Tibial nerve (tissue), 4 donors: ENCODE measurements around the gene RAMP1. TPM values are rescaled to one million over a fixed set of nuclear protein-coding genes. Genes with fewer than 3 reads are reported as not detected.
A peak's percentile ranks its signal among the peaks of the same experiment; 100 is the strongest.

Experiments used
- DNase-seq, 2 donors: peaks; one replicate each; pipeline ENCODE4 v3.0.0-alpha.2; 2019; ENCODE audit warnings: low spot score in 2 of 2
- H3K27ac ChIP-seq, 4 donors: fragments of 200-600 bp; sonication (generic) in 3 of 4; one replicate each; pipeline ENCODE4 v1.5.1; 2017 to 2019; ENCODE audit warnings: mild to moderate bottlenecking in 1 of 4
- H3K27me3 ChIP-seq, 2 donors: fragments of 200-600 bp; sonication (generic) in 1 of 2; one replicate each; pipeline versions ENCODE4 v1.5.1 to v1.6.0; 2017 to 2019
- H3K36me3 ChIP-seq, 3 donors: fragments of 200-600 bp; sonication (generic); one replicate each; pipeline ENCODE4 v1.5.1; 2018 to 2019
- H3K4me1 ChIP-seq, 4 donors: fragments of 200-600 bp; sonication (generic) in 3 of 4; one replicate each; pipeline ENCODE4 v1.5.1; 2017 to 2019
- H3K4me3 ChIP-seq, 4 donors: fragments of 200-600 bp; sonication (generic) in 3 of 4; one replicate each; pipeline ENCODE4 v1.5.1; 2017 to 2019; ENCODE audit warnings: mild to moderate bottlenecking in 1 of 4, moderate library complexity in 1 of 4
- H3K9me3 ChIP-seq, 4 donors: fragments of 200-600 bp; sonication (generic) in 3 of 4; one replicate each; pipeline ENCODE4 v1.5.1; 2017 to 2019
- CTCF ChIP-seq, 5 experiments: fragments of 200-600 bp in 3 of 5; fragments of 450-650 bp in 2 of 5; sonication (generic) in 3 of 5; IDR thresholded peaks; one replicate each; pipeline ENCODE4 v1.5.1; 2016 to 2019; ENCODE audit warnings: antibody characterized with exemption in 5 of 5, mild to moderate bottlenecking in 3 of 5, moderate library complexity in 2 of 5
- EP300 ChIP-seq, 2 donors: sonication (generic); formaldehyde crosslinking; IDR thresholded peaks; one replicate each; pipeline ENCODE4 v1.6.1; 2017; ENCODE audit warnings: antibody characterized with exemption in 2 of 2, mild to moderate bottlenecking in 1 of 2
- POLR2A ChIP-seq, 2 donors: fragments of 450-650 bp; IDR thresholded peaks; one replicate each; pipeline ENCODE4 v1.6.1; 2017; ENCODE audit warnings: antibody characterized with exemption in 2 of 2, mild to moderate bottlenecking in 2 of 2, moderate library complexity in 2 of 2
- WGBS, 2 donors: methylation state at CpG; one replicate each; pipeline ENCODE4 v1.1.5; 2018; 5-methylcytosine and 5-hydroxymethylcytosine counted together
- total RNA-seq, 4 donors: library from RNA; depleted of rRNA; stranded (reverse); fragments of >200 nt; gene quantifications; one replicate each; pipeline ENCODE4 v1.1.0, GENCODE V29; 2016

RAMP1 gene
- total RNA-seq: 100 to 1,000 TPM in 1 of 4 donors, 10 to 100 TPM in 3; 60.6 to 105 (median 76.2) TPM

- DNase-seq: no peak
- 6 to 20% methylated on average over 18 to 37 of the region's 79 CpGs for whole genome bisulfite sequencing, 2 donors
- Histone ChIP-seq H3K4me1 (peaks cover 0 to 24% (median 15%) of the 10 kb centered on the region in 4 donors), H3K9me3 (no peaks in the 10 kb centered on the region), H3K36me3 (no peaks in the 10 kb centered on the region), H3K27me3 (peaks cover 0 to 25% of the 10 kb centered on the region in 2 donors), H3K27ac (peak within 1 kb of the TSS; percentile 5 to 86 (median 64)), H3K4me3 (peak within 1 kb of the TSS; percentile 34 to 67 (median 46))
- TF ChIP-seq CTCF (IDR thresholded peaks at IDR 0.05) (no peak), EP300 (IDR thresholded peaks at IDR 0.05) (no peak), POLR2A (IDR thresholded peaks at IDR 0.05) (peak in 1 of 2 donors; percentile 9)
These were observed at the start of gene RAMP1 for GRCh38 chr2:237859533-237860272. Gene RAMP1 (plus strand): TSS chr2:237859623. CDS start chr2:237859676, 53 bp downstream.

DNA sequence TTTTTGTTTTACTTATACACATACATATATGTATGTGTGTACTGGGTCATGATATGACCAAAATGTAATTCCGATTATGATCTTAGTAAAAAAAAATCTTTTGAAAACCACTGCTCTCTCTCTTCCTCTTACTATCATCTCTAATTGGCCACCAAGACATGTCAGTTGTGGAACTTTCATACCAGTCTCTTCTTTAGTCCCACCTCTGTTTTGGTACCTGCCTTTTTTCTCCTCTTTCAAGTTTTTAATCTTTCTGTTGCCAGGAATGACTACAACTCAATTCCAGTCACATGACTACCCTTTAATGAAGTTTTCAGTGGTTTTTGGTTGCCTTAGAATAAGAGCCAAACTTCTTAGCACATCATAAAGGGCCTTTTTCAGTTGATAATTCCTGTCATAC is 43.8 kb upstream of the RAMP1 start:
- no peak overlapping the region for H3K4me3 ChIP-seq
- H3K9me3 ChIP-seq: no peaks in the 10 kb centered on the region
- H3K4me1 ChIP-seq: no peaks in the 10 kb centered on the region
- no peaks in the 10 kb centered on the region for H3K36me3 ChIP-seq
- TF ChIP-seq EP300 (IDR thresholded peaks at IDR 0.05) (no peak), CTCF (IDR thresholded peaks at IDR 0.05) (no peak), POLR2A (IDR thresholded peaks at IDR 0.05) (no peak)
- WGBS, 2 donors: 82 to 91% methylated on average over 1 of the region's 1 CpG
- no peak overlapping the region for H3K27ac ChIP-seq
- no peaks in the 10 kb centered on the region for H3K27me3 ChIP-seq
- no peak for DNase-seq

DNA sequence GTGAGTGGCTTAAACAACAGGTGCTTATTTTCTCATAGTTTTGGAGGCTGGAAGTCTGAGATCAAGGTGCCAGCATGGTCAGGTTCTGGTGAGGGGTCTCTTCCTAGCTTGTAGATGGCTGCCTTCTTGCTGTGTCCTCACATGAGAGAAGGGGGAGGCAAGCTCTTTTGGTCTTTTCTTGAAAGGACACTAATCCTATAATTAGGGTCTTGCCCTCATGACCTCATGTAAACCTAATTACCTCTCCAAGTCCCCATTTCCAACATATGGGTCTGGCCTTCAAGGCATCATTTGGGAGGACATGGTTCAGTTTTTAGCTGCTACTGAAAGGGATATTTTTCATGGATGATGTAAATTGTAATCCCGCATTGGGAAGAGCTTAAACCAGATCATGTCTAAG is 42.9 kb upstream of the RAMP1 start:
- Histone ChIP-seq H3K4me3 (no peak overlapping the region), H3K27me3 (no peaks in the 10 kb centered on the region), H3K9me3 (no peaks in the 10 kb centered on the region), H3K4me1 (no peaks in the 10 kb centered on the region), H3K36me3 (no peaks in the 10 kb centered on the region), H3K27ac (no peak overlapping the region)
- DNase-seq: no peak
- 96 to 100% methylated on average over 1 of the region's 1 CpG for whole genome bisulfite sequencing, 2 donors
- no peak for TF ChIP-seq EP300 (IDR thresholded peaks at IDR 0.05)
- no peak for TF ChIP-seq CTCF (IDR thresholded peaks at IDR 0.05)
- TF ChIP-seq POLR2A (IDR thresholded peaks at IDR 0.05): no peak

DNA sequence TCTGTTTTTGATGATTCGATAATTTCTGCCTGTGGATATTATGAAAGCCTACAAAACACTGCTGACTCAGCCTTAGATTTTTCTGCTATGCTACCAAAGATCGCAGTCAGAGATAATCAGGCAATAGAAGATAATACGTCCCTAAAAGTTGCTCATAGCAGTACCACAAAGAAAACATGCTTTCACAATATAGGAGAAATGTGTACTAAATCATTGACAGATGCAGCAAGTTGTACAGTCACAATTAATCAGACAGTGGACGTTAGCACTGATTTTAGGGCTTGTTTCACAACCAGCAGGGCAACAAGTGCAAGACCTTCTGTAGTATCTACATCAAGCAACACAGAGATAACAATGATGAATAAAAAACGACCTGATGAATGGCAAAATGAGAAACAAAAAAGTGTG is 41.4 kb upstream of the RAMP1 start:
- H3K36me3 ChIP-seq: no peaks in the 10 kb centered on the region
- 52 to 59% methylated on average over 5 of the region's 5 CpGs for WGBS, 2 donors
- H3K27me3 ChIP-seq: no peaks in the 10 kb centered on the region
- no peak for DNase-seq
- H3K9me3 ChIP-seq: no peaks in the 10 kb centered on the region
- H3K4me3 ChIP-seq: no peak overlapping the region
- no peak overlapping the region for H3K27ac ChIP-seq
- H3K4me1 ChIP-seq: no peaks in the 10 kb centered on the region
- TF ChIP-seq POLR2A (IDR thresholded peaks at IDR 0.05): no peak
- TF ChIP-seq CTCF (IDR thresholded peaks at IDR 0.05): no peak

DNA sequence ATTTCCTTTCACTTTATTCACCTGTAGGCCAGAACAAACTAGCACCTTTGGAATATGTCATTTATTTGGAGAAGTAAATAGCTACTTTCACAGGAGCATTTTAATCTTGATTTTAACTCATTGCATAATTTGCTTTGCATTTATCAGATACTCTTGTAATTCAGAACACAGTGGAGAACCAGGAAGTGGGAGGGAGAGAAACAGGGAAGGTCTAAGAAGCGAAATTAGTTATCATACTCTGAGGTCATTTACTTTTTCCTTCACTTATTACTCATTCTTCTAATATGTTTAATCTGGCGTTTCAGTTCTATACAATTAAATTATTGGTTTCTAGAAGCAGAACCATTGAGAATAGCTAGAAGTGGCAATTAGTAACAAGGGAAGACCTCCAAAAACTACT is 40.2 kb upstream of the RAMP1 start:
- Histone ChIP-seq H3K4me3 (no peak overlapping the region), H3K36me3 (no peaks in the 10 kb centered on the region), H3K9me3 (no peaks in the 10 kb centered on the region), H3K27me3 (no peaks in the 10 kb centered on the region), H3K27ac (no peak overlapping the region), H3K4me1 (no peaks in the 10 kb centered on the region)
- no peak for TF ChIP-seq EP300 (IDR thresholded peaks at IDR 0.05)
- no peak for TF ChIP-seq POLR2A (IDR thresholded peaks at IDR 0.05)
- TF ChIP-seq CTCF (IDR thresholded peaks at IDR 0.05): no peak
- WGBS, 2 donors: 76 to 80% methylated on average over 2 of the region's 2 CpGs
- DNase-seq: no peak
